Measurements from ENCODE around the gene VAV1.

The VAV1 gene

GRCh38 chr19:6737873-6738786 lies 34.4 kb upstream of the VAV1 start:
- peak; percentile 78 for TF ChIP-seq CTCF (IDR thresholded peaks at IDR 0.05; ENCODE audit: control insufficient read depth, insufficient read depth, low read depth, low read length, missing control alignments)
- H3K4me3 ChIP-seq (ENCODE audit: control insufficient read depth, low read depth, low read length), result no peak overlapping the region
- peak; percentile 42 for DNase-seq (ENCODE audit: low read depth)

GRCh38 chr19:6738787-6739389 lies 33.6 kb upstream of the VAV1 start:
- peak overlapping the region; percentile 40 for H3K4me3 ChIP-seq (ENCODE audit: control insufficient read depth, low read depth, low read length)
- no peak for TF ChIP-seq CTCF (IDR thresholded peaks at IDR 0.05; ENCODE audit: control insufficient read depth, insufficient read depth, low read depth, low read length, missing control alignments)
- no peak for DNase-seq (ENCODE audit: low read depth)

- peak within 1 kb of the TSS; percentile 69 for H3K4me3 ChIP-seq (ENCODE audit: control insufficient read depth, low read depth, low read length)
- no peak for DNase-seq (ENCODE audit: low read depth)
- no peak for TF ChIP-seq CTCF (IDR thresholded peaks at IDR 0.05; ENCODE audit: control insufficient read depth, insufficient read depth, low read depth, low read length, missing control alignments)
Measured at GRCh38 chr19:6739390-6739882, 33.1 kb upstream of the VAV1 start, which contains the start of gene TRIP10. TSS of gene TRIP10 (plus strand) at chr19:6739680. CDS start at chr19:6739762, 82 bp downstream.

GRCh38 chr19:6739883-6740588 lies 32.5 kb upstream of the VAV1 start:
- TF ChIP-seq CTCF (IDR thresholded peaks at IDR 0.05; ENCODE audit: control insufficient read depth, insufficient read depth, low read depth, low read length, missing control alignments), result no peak
- DNase-seq (ENCODE audit: low read depth), result no peak
- peak overlapping the region; percentile 69 for H3K4me3 ChIP-seq (ENCODE audit: control insufficient read depth, low read depth, low read length)

GRCh38 chr19:6740589-6741343 lies 31.7 kb upstream of the VAV1 start:
- no peak for TF ChIP-seq CTCF (IDR thresholded peaks at IDR 0.05; ENCODE audit: control insufficient read depth, insufficient read depth, low read depth, low read length, missing control alignments)
- DNase-seq (ENCODE audit: low read depth), result no peak
- H3K4me3 ChIP-seq (ENCODE audit: control insufficient read depth, low read depth, low read length), result peak overlapping the region; percentile 69

- no peak for TF ChIP-seq CTCF (IDR thresholded peaks at IDR 0.05; ENCODE audit: control insufficient read depth, insufficient read depth, low read depth, low read length, missing control alignments)
- no peak overlapping the region for H3K4me3 ChIP-seq (ENCODE audit: control insufficient read depth, low read depth, low read length)
- DNase-seq (ENCODE audit: low read depth), result no peak
Measured at GRCh38 chr19:6743066-6743465, 29.4 kb upstream of the VAV1 start.
